ENCODE measurements around the gene HSD17B12. TPM values are rescaled to one million over a fixed set of nuclear protein-coding genes. Genes with fewer than 3 reads are reported as not detected.

HSD17B12 gene
- total and polyA plus RNA-seq, 2 of the 13 experiments (the other 11 are each of a cell fraction or from before 2014, with no cell fraction given) = 50.3 to 117 TPM

DNA sequence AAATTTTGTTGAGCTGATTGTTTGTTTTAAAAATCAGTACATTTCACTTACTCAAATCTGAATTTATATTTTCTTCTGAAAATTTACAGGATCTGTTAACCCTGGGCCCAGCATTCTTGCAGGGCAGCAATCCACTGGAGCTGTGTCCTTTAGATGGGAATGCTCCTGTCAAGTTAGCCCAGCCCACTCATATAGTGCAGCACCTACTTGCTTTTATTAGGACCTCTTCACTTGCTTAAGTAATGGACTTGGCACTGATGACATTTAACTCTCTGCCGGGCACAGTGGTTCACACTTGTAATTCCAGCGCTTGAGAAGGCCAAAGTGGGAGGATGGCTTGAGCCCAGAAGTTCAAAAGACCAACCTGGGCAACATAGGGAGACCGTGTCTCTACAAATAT lies 89.6 kb downstream of the HSD17B12 start:
- in situ Hi-C loops (cut with HindIII; ENCODE audit: extremely low pct_ligation_motif_present, low pct_unique_long_range_greater_than_20kb) (no loop called here), intact Hi-C loops (cut with micrococcal nuclease; ENCODE audit: unreplicated experiment) (no loop called here)
- Histone ChIP-seq H3K4me1 (ENCODE audit: insufficient read depth, low read length) (no peaks in the 10 kb centered on the region), H3K9ac (ENCODE audit: insufficient read depth, low read depth, low read length) (no peak overlapping the region), H3K4me3 (replicated peaks in 1 of 3; ENCODE audit: insufficient read depth in 1 of 3, low read depth in 2 of 3, low read length in 3 of 3) (no peak overlapping the region), H3K27me3 (ENCODE audit: control insufficient read depth in 1 of 2, insufficient read depth in 2 of 2, low read length in 2 of 2) (no peaks in the 10 kb centered on the region), H2AFZ (ENCODE audit: low read length) (no peak overlapping the region), H3K36me3 (replicated peaks in 1 of 2; ENCODE audit: control insufficient read depth in 1 of 2, insufficient read depth in 2 of 2, low read length in 2 of 2) (peaks cover 4 to 21% of the 10 kb centered on the region in 2 experiments; a peak in 4 of 5 replicates), H3K4me2 (ENCODE audit: low read depth, low read length) (no peak overlapping the region), H3K79me2 (ENCODE audit: insufficient read depth, low read length) (peaks cover 4% of the 10 kb centered on the region), H4K20me1 (ENCODE audit: insufficient read depth, low read length) (no peaks in the 10 kb centered on the region), H3K27ac (ENCODE audit: extremely low read length, insufficient read depth, low read length) (no peak overlapping the region), H3K9me3 (ENCODE audit: low read length) (no peaks in the 10 kb centered on the region)
- TF ChIP-seq SMARCE1 (IDR thresholded peaks at IDR 0.05; ENCODE audit: borderline replicate concordance) (no peak), ZNF619 (CRISPR knock-in tag; IDR thresholded peaks at IDR 0.05) (no peak), ZNF17 (CRISPR knock-in tag; IDR thresholded peaks at IDR 0.05) (no peak), SP2 (CRISPR knock-in tag; IDR thresholded peaks at IDR 0.05) (no peak), ZNF367 (CRISPR knock-in tag; IDR thresholded peaks at IDR 0.05; ENCODE audit: borderline replicate concordance) (no peak), ZNF326 (CRISPR knock-in tag; IDR thresholded peaks at IDR 0.05; ENCODE audit: borderline replicate concordance) (no peak)
- TF ChIP-seq, protein P1, sequence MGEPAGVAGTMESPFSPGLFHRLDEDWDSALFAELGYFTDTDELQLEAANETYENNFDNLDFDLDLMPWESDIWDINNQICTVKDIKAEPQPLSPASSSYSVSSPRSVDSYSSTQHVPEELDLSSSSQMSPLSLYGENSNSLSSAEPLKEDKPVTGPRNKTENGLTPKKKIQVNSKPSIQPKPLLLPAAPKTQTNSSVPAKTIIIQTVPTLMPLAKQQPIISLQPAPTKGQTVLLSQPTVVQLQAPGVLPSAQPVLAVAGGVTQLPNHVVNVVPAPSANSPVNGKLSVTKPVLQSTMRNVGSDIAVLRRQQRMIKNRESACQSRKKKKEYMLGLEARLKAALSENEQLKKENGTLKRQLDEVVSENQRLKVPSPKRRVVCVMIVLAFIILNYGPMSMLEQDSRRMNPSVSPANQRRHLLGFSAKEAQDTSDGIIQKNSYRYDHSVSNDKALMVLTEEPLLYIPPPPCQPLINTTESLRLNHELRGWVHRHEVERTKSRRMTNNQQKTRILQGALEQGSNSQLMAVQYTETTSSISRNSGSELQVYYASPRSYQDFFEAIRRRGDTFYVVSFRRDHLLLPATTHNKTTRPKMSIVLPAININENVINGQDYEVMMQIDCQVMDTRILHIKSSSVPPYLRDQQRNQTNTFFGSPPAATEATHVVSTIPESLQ (CRISPR knock-in tag; conservative IDR thresholded peaks at IDR 0.05) = no peak
- TF ChIP-seq, protein P2, sequence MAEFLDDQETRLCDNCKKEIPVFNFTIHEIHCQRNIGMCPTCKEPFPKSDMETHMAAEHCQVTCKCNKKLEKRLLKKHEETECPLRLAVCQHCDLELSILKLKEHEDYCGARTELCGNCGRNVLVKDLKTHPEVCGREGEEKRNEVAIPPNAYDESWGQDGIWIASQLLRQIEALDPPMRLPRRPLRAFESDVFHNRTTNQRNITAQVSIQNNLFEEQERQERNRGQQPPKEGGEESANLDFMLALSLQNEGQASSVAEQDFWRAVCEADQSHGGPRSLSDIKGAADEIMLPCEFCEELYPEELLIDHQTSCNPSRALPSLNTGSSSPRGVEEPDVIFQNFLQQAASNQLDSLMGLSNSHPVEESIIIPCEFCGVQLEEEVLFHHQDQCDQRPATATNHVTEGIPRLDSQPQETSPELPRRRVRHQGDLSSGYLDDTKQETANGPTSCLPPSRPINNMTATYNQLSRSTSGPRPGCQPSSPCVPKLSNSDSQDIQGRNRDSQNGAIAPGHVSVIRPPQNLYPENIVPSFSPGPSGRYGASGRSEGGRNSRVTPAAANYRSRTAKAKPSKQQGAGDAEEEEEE (CRISPR knock-in tag; IDR thresholded peaks at IDR 0.05; ENCODE audit: borderline replicate concordance) = no peak
- TF ChIP-seq, protein P3, sequence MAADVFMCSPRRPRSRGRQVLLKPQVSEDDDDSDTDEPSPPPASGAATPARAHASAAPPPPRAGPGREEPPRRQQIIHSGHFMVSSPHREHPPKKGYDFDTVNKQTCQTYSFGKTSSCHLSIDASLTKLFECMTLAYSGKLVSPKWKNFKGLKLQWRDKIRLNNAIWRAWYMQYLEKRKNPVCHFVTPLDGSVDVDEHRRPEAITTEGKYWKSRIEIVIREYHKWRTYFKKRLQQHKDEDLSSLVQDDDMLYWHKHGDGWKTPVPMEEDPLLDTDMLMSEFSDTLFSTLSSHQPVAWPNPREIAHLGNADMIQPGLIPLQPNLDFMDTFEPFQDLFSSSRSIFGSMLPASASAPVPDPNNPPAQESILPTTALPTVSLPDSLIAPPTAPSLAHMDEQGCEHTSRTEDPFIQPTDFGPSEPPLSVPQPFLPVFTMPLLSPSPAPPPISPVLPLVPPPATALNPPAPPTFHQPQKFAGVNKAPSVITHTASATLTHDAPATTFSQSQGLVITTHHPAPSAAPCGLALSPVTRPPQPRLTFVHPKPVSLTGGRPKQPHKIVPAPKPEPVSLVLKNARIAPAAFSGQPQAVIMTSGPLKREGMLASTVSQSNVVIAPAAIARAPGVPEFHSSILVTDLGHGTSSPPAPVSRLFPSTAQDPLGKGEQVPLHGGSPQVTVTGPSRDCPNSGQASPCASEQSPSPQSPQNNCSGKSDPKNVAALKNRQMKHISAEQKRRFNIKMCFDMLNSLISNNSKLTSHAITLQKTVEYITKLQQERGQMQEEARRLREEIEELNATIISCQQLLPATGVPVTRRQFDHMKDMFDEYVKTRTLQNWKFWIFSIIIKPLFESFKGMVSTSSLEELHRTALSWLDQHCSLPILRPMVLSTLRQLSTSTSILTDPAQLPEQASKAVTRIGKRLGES (CRISPR knock-in tag; IDR thresholded peaks at IDR 0.05; ENCODE audit: borderline replicate concordance) = no peak
- TF ChIP-seq, protein P4, sequence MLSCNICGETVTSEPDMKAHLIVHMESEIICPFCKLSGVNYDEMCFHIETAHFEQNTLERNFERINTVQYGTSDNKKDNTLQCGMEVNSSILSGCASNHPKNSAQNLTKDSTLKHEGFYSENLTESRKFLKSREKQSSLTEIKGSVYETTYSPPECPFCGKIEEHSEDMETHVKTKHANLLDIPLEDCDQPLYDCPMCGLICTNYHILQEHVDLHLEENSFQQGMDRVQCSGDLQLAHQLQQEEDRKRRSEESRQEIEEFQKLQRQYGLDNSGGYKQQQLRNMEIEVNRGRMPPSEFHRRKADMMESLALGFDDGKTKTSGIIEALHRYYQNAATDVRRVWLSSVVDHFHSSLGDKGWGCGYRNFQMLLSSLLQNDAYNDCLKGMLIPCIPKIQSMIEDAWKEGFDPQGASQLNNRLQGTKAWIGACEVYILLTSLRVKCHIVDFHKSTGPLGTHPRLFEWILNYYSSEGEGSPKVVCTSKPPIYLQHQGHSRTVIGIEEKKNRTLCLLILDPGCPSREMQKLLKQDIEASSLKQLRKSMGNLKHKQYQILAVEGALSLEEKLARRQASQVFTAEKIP (CRISPR knock-in tag; IDR thresholded peaks at IDR 0.05; ENCODE audit: borderline replicate concordance) = no peak
- BruUV-seq (replicated peaks) = no TSS peak
- CTCF ChIA-PET (ENCODE audit: low intra/inter-chr PET ratio, low total read pairs) = no interaction called here
- POLR2A ChIA-PET = no interaction called here
- DNase-seq (ENCODE audit: low spot score) = no peak
- WGBS (ENCODE audit: low lambda C conversion rate) = 91% methylated on average over 3 of the region's 3 CpGs
- no peak for FAIRE-seq
- no peak for ATAC-seq
